NCI-H774 (cell line): ENCODE data around the gene LHX3.
A peak's percentile ranks its signal among the peaks of the same experiment; 100 is the strongest.
"Not testable (repeated sequence)": the region's sequence is repeated elsewhere in the genome, so short reads cannot be mapped to it uniquely, and the experiment has no call there.

ENCODE experiments used
- DNase-seq: peaks from one replicate; lab custom pipeline; 2025; lab: John Stamatoyannopoulos, UW

The LHX3 gene

GRCh38 chr9:136241542-136241941 lies 36.6 kb upstream of the LHX3 start:
- DNase-seq = no peak

GRCh38 chr9:136240941-136241340 lies 36.0 kb upstream of the LHX3 start:
- no peak for DNase-seq

GRCh38 chr9:136239983-136240330 lies 35.0 kb upstream of the LHX3 start:
- peak; percentile 86 for DNase-seq

GRCh38 chr9:136239135-136239982 lies 34.4 kb upstream of the LHX3 start:
- peak; percentile 86 for DNase-seq

- no peak for DNase-seq
These were observed 33.4 kb upstream of the LHX3 start for GRCh38 chr9:136238342-136238732.

- no peak for DNase-seq
These were observed 32.8 kb upstream of the LHX3 start for GRCh38 chr9:136237486-136238341.

- not testable (repeated sequence) for DNase-seq
These were observed 31.8 kb upstream of the LHX3 start for GRCh38 chr9:136236471-136237410.

- DNase-seq = no peak
These were observed 31.0 kb upstream of the LHX3 start for GRCh38 chr9:136235709-136236455.

- DNase-seq = no peak
These were observed 30.2 kb upstream of the LHX3 start for GRCh38 chr9:136235171-136235570.

GRCh38 chr9:136234597-136234996 lies 29.7 kb upstream of the LHX3 start:
- no peak for DNase-seq

- DNase-seq = no peak
These were observed 28.9 kb upstream of the LHX3 start for GRCh38 chr9:136233868-136234267.

GRCh38 chr9:136233411-136233810 lies 28.5 kb upstream of the LHX3 start:
- DNase-seq = no peak

- no peak for DNase-seq
These were observed 28.0 kb upstream of the LHX3 start for GRCh38 chr9:136232969-136233368.

- DNase-seq = no peak
These were observed 26.8 kb upstream of the LHX3 start for GRCh38 chr9:136231478-136232297.

GRCh38 chr9:136230773-136231172 lies 25.8 kb upstream of the LHX3 start:
- DNase-seq = no peak

GRCh38 chr9:136230365-136230764 lies 25.4 kb upstream of the LHX3 start:
- DNase-seq = no peak

GRCh38 chr9:136229096-136230065 lies 24.5 kb upstream of the LHX3 start:
- no peak for DNase-seq

- DNase-seq = no peak
These were observed 23.4 kb upstream of the LHX3 start for GRCh38 chr9:136228107-136228875.
